A549 (cell line): Measurements from ENCODE around the gene TRIM4. TPM values are rescaled to one million over a fixed set of nuclear protein-coding genes. Genes with fewer than 3 reads are reported as not detected.
"Not testable (repeated sequence)": the region's sequence is repeated elsewhere in the genome, so short reads cannot be mapped to it uniquely, and the experiment has no call there.

Experiments used
- ATAC-seq, 2 experiments: fragments of 200-7000 bp in 1 of 2; fragments of >200 bp in 1 of 2; cut with Nextera tagmentation in 1 of 2; cut with Tn5 transposase in 1 of 2; 3 replicates each; pipeline versions ENCODE4 v1.8.0 to v1.9.1; 2018 to 2020; ENCODE audit warnings: mild to moderate bottlenecking in 1 of 2, moderate library complexity in 1 of 2
- CTCF ChIA-PET: fragments of 300-600 bp; sonication (Branson Sonifier 250); formaldehyde crosslinking; extraction: SDS; loops from one replicate; lab custom pipeline; 2021; ENCODE audit warnings: antibody characterized with exemption, inconsistent platforms; lab: Yijun Ruan, JAX
- POLR2A ChIA-PET: fragments of 350-600 bp; formaldehyde crosslinking; extraction: SDS; loops from one replicate; lab custom pipeline; 2021; ENCODE audit warnings: antibody characterized with exemption, inconsistent platforms; lab: Yijun Ruan, JAX
- DNase-seq, 2 experiments: peaks; one replicate each; pipeline versions ENCODE4 v3.0.0 to v3.0.0-alpha.2; 2011 to 2016; ENCODE audit warnings: low read depth in 1 of 2, low spot score in 1 of 2
- FAIRE-seq: peaks from 2 replicates; lab custom pipeline; 2011; peaks lifted over from hg19 to GRCh38; lab: Jason Lieb, UNC
- H3K27ac ChIP-seq, 2 experiments: fragments of >200 bp; sonication (Bioruptor Twin); formaldehyde crosslinking; 3 replicates each; pipeline ENCODE4 v1.5.1; 2016 to 2017
- H3K4me1 ChIP-seq: fragments of >200 bp; sonication (Bioruptor Twin); formaldehyde crosslinking; 3 replicates; pipeline ENCODE4 v1.6.1; 2016
- H3K4me2 ChIP-seq: fragments of >200 bp; sonication (Bioruptor Twin); formaldehyde crosslinking; 3 replicates; pipeline ENCODE4 v1.6.1; 2016
- H3K4me3 ChIP-seq: fragments of >200 bp; sonication (Bioruptor Twin); formaldehyde crosslinking; 3 replicates; pipeline ENCODE4 v1.5.1; 2016
- H3K9me3 ChIP-seq: fragments of >200 bp; sonication (Bioruptor Twin); formaldehyde crosslinking; 3 replicates; pipeline ENCODE4 v1.6.1; 2016
- CHD2 ChIP-seq: fragments of 150-350 bp; IDR thresholded peaks from 2 replicates; pipeline ENCODE4 v1.6.1; 2014; ENCODE audit warnings: low read length; ENCODE audit not compliant: partially characterized antibody
- CHD4 ChIP-seq: fragments of 200-600 bp; sonication (generic); IDR thresholded peaks from 2 replicates; pipeline ENCODE4 v1.6.1; 2016; ENCODE audit warnings: antibody characterized with exemption, mild to moderate bottlenecking, borderline replicate concordance
- EHF ChIP-seq: fragments of 250-450 bp; sonication (Bioruptor Pico); IDR thresholded peaks from 2 replicates; pipeline ENCODE4 v1.5.0; 2020; ENCODE audit warnings: mild to moderate bottlenecking
- FOSL2 ChIP-seq, 2 experiments: fragments of 450-650 bp in 1 of 2; fragments of >200 bp in 1 of 2; sonication (Bioruptor Twin) in 1 of 2; formaldehyde crosslinking; IDR thresholded peaks; 2 replicates each; pipeline versions ENCODE4 v1.5.0 to v1.6.1; 2016 to 2020; ENCODE audit warnings: mild to moderate bottlenecking in 1 of 2, moderate library complexity in 1 of 2
- HOXB5 ChIP-seq: fragments of 250-450 bp; sonication (Bioruptor Pico); IDR thresholded peaks from 2 replicates; pipeline ENCODE4 v1.5.0; 2020; ENCODE audit warnings: mild to moderate bottlenecking, moderate library complexity
- JUN ChIP-seq, 2 experiments: fragments of >200 bp; sonication (Bioruptor Twin); formaldehyde crosslinking; IDR thresholded peaks; 2 replicates in 1 of 2; 3 replicates in 1 of 2; pipeline ENCODE4 v1.6.1; 2016 to 2017
- MAFK ChIP-seq: fragments of 450-650 bp; IDR thresholded peaks from 2 replicates; pipeline ENCODE4 v1.6.1; 2014; ENCODE audit not compliant: partially characterized antibody
- MAZ ChIP-seq: fragments of 150-350 bp; IDR thresholded peaks from 2 replicates; pipeline ENCODE4 v1.6.1; 2014; ENCODE audit warnings: antibody characterized with exemption, low read depth, low read length, borderline replicate concordance
- NR3C1 ChIP-seq: fragments of >200 bp; sonication (Bioruptor Twin); formaldehyde crosslinking; IDR thresholded peaks from 3 replicates; pipeline ENCODE4 v1.6.1; 2017
- POLR2AphosphoS2 ChIP-seq: conservative IDR thresholded peaks from 2 replicates; pipeline ENCODE4 v1.6.1; 2012; ENCODE audit warnings: low read length, improper control_type of control experiment, inconsistent platforms
- RAD21 ChIP-seq, 2 experiments: fragments of >200 bp in 1 of 2; sonication (Bioruptor Twin) in 1 of 2; formaldehyde crosslinking in 1 of 2; IDR thresholded peaks in 1 of 2; conservative IDR thresholded peaks in 1 of 2; 2 replicates in 1 of 2; 3 replicates in 1 of 2; pipeline ENCODE4 v1.6.1; 2012 to 2018; ENCODE audit warnings: inconsistent platforms in 1 of 2
- RCOR1 ChIP-seq: fragments of 150-350 bp; IDR thresholded peaks from 2 replicates; pipeline ENCODE4 v1.6.1; 2014; ENCODE audit warnings: antibody characterized with exemption, low read length, low read depth
- TP53 ChIP-seq: fragments of 250-450 bp; sonication (Bioruptor Pico); IDR thresholded peaks from 2 replicates; pipeline ENCODE4 v1.5.0; 2021; ENCODE audit warnings: mild to moderate bottlenecking, moderate library complexity
- ZC3H11A ChIP-seq: fragments of 450-650 bp; IDR thresholded peaks from 2 replicates; pipeline ENCODE4 v1.6.1; 2014; ENCODE audit warnings: antibody characterized with exemption, mild to moderate bottlenecking
- WGBS: methylation state at CpG from one replicate; pipeline ENCODE4 v1.1.6; 2017; ENCODE audit errors: missing lambda C conversion rate; 5-methylcytosine and 5-hydroxymethylcytosine counted together
- polyA plus RNA-seq, 4 experiments: library from polyadenylated mRNA; depleted of rRNA in 3 of 4; stranded (reverse); fragments of >200 nt; fragmentation: RNase III in 1 of 4; extraction: RNeasy Plus Mini Kit Qiagen cat#74134 plus additional on column Dnase treatment in 1 of 4; gene quantifications; 2 replicates in 3 of 4; 3 replicates in 1 of 4; pipeline ENCODE4 v1.2.3, GENCODE V29; 2011 to 2017
- TF ChIP-seq, protein P1 (sequence below): fragments of 250-450 bp; sonication (Bioruptor Pico); IDR thresholded peaks from 2 replicates; pipeline ENCODE4 v1.5.0; 2020; ENCODE audit warnings: low read depth, mild to moderate bottlenecking, moderate library complexity
- TF ChIP-seq, protein P2 (sequence below): fragments of >200 bp; sonication (Bioruptor Twin); formaldehyde crosslinking; IDR thresholded peaks from 3 replicates; pipeline ENCODE4 v1.6.1; 2016
- TF ChIP-seq, protein P3 (sequence below): fragments of >200 bp; sonication (Bioruptor Twin); formaldehyde crosslinking; IDR thresholded peaks from 2 replicates; pipeline ENCODE4 v1.6.1; 2016

The TRIM4 gene
- polyA plus RNA-seq, 2 of the 4 experiments (the other 2 are of a cell fraction), result 25.6 to 33.8 TPM

DNA sequence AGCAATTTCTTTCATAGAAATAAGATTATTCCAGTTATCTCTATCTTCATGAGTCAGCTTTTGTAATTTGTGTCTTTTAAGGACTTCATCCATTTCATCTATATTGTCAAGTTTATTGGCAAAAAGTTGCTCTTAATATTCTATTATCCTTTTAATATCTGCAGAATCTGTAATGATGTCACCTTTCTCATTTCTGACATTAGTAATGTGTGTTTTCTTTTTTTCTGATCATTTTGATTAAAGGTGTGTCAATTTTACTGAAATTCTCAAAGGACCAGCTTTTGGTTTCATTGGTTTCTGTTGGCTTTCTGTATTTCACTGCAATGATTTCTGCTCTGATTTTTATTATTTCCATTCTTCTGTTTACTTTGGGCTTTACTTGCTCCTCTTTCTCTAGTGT lies 24.6 kb downstream of the TRIM4 start:
- POLR2A ChIA-PET, result interaction anchor here (0.8 kb wide), 1 partner anchor 25 kb away, joined by 3 read pairs; the partner anchor contains the start of gene TRIM4
- CTCF ChIA-PET, result interaction anchor here (0.6 to 1.0 kb wide), 2 partner anchors 95 to 854 kb away, joined by 3 read pairs; no protein-coding TSS in a partner anchor
- no peak for ATAC-seq

DNA sequence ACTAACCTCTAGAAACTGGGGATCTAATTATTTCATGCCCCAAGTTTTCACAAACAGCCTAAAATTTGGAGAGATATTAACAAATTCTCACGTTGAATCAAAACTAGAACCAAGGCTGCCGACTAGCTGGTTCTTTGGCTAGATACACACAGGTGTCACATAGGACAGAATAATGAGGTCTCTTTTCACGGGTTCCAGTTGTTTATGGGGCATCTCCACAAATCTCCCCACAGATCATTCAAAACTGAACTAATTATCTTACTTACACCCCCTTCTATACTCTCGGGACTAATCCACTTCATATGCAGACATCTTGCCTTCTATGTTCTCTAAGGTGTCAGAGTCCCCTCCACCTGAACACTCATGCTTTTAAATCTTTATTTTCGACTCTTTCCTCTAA lies 26.1 kb downstream of the TRIM4 start:
- ChIA-PET CTCF (no interaction called here), POLR2A (no interaction called here)
- Histone ChIP-seq H3K4me2 (no peak overlapping the region), H3K4me1 (no peaks in the 10 kb centered on the region), H3K27ac (no peak overlapping the region), H3K9me3 (no peaks in the 10 kb centered on the region), H3K4me3 (no peak overlapping the region)
- WGBS, result 65% methylated on average over 5 of the region's 5 CpGs
- ATAC-seq (no peak), FAIRE-seq (no peak), DNase-seq (no peak)
- TF ChIP-seq EHF (CRISPR knock-in tag), result no peak
- TF ChIP-seq RAD21 (conservative IDR thresholded peaks at IDR 0.05 in 1 of 2, IDR thresholded peaks at IDR 0.05 in 1 of 2), result no peak
- no peak for TF ChIP-seq MAZ
- TF ChIP-seq, protein P1, sequence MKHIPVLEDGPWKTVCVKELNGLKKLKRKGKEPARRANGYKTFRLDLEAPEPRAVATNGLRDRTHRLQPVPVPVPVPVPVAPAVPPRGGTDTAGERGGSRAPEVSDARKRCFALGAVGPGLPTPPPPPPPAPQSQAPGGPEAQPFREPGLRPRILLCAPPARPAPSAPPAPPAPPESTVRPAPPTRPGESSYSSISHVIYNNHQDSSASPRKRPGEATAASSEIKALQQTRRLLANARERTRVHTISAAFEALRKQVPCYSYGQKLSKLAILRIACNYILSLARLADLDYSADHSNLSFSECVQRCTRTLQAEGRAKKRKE (CRISPR knock-in tag), result no peak
- TF ChIP-seq ZC3H11A, result no peak
- no peak for TF ChIP-seq MAFK
- TF ChIP-seq CHD4, result no peak
- TF ChIP-seq, protein P2, sequence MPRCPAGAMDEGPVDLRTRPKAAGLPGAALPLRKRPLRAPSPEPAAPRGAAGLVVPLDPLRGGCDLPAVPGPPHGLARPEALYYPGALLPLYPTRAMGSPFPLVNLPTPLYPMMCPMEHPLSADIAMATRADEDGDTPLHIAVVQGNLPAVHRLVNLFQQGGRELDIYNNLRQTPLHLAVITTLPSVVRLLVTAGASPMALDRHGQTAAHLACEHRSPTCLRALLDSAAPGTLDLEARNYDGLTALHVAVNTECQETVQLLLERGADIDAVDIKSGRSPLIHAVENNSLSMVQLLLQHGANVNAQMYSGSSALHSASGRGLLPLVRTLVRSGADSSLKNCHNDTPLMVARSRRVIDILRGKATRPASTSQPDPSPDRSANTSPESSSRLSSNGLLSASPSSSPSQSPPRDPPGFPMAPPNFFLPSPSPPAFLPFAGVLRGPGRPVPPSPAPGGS, result no peak
- TF ChIP-seq CHD2, result no peak
- TF ChIP-seq, all 56 proteins: peak for 0

More for the DNA sequence above, 24.6 kb downstream of the TRIM4 start:
- FAIRE-seq (no peak), DNase-seq (no peak)
- no peaks in the 10 kb centered on the region for H3K4me1 ChIP-seq
- H3K4me2 ChIP-seq, result no peak overlapping the region
- no peak for TF ChIP-seq NR3C1
- TF ChIP-seq, protein P3, sequence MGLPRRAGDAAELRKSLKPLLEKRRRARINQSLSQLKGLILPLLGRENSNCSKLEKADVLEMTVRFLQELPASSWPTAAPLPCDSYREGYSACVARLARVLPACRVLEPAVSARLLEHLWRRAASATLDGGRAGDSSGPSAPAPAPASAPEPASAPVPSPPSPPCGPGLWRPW, result no peak
- TF ChIP-seq, all 56 proteins: peak for 0
- Histone ChIP-seq H3K4me3 (no peak overlapping the region), H3K27ac (no peak overlapping the region), H3K9me3 (no peaks in the 10 kb centered on the region)

DNA sequence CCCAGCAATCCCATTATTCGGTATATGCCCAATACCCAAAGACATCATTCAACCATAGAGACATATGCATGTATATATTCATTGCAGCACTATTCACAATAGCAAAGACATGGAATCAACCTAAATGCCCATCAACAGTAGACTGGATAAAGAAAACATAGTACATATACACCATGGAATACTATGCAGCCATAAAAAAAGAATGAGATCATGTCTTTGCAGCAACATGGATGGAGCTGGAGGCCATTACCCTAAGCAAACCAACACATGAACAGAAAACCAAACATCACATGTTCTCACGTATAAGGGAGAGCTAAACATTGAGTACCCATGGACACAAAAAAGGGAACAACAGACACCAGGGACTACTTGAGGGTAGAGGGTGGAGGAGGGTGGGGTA lies 29.0 kb downstream of the TRIM4 start:
- FAIRE-seq, ATAC-seq, POLR2A ChIA-PET, H3K4me1 ChIP-seq, H3K9me3 ChIP-seq, DNase-seq, H3K4me2 ChIP-seq, H3K4me3 ChIP-seq, H3K27ac ChIP-seq: not testable (repeated sequence)
- WGBS, result 93% methylated on average over 2 of the region's 2 CpGs
- CTCF ChIA-PET, result interaction anchor here (1.2 kb wide), 1 partner anchor 90 kb away, joined by 3 read pairs; no protein-coding TSS in a partner anchor

DNA sequence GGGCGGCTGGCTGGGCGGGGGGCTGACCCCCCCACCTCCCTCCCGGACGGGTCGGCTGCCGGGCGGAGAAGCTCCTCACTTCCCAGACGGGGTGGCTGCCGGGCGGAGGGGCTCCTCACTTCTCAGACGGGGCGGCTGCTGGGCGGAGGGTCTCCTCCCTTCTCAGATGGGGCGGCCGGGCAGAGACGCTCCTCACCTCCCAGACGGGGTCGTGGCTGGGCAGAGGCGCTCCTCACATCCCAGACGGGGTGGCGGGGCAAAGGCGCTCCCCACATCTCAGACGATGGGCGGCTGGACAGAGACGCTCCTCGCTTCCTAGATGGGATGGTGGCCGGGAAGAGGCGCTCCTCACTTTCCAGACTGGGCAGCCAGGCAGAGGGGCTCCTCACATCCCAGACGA lies 31.0 kb downstream of the TRIM4 start:
- ATAC-seq, H3K27ac ChIP-seq, H3K4me2 ChIP-seq, CTCF ChIA-PET, H3K9me3 ChIP-seq, DNase-seq, POLR2A ChIA-PET, H3K4me1 ChIP-seq, H3K4me3 ChIP-seq, FAIRE-seq: not testable (repeated sequence)
- WGBS, result no CpG with 5 or more reads among the region's 29 CpGs

DNA sequence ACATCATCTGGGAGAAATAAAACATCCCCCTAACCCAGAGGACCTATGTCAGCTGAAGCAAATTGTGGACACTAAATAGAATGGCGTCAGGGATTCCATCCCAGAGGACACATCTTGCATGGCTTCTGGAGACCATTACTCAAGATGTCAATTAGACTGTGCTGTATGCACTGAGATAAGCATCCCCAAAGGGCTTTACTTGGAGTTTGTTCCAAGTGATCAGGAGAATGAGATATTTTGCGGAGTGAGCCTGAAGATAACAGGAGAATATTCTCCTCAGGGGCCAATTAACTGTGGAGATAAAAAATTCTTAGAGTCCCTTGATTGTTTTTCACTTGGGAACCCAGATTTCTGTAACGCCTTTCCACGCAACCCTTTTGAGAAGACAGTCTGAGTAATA lies 38.0 kb downstream of the TRIM4 start:
- ChIA-PET POLR2A (no interaction called here), CTCF (no interaction called here)
- Histone ChIP-seq H3K9me3 (no peaks in the 10 kb centered on the region), H3K27ac (no peak overlapping the region), H3K4me1 (no peaks in the 10 kb centered on the region), H3K4me2 (no peak overlapping the region), H3K4me3 (no peak overlapping the region)
- ATAC-seq, result no peak
- 84% methylated on average over 4 of the region's 4 CpGs for WGBS
- FAIRE-seq, result no peak
- no peak for TF ChIP-seq TP53 (CRISPR knock-in tag)
- no peak for TF ChIP-seq EHF (CRISPR knock-in tag)
- TF ChIP-seq FOSL2 (IDR thresholded peaks at IDR 0.05), result no peak
- TF ChIP-seq FOSL2 (CRISPR knock-in tag; IDR thresholded peaks at IDR 0.05), result no peak
- TF ChIP-seq POLR2AphosphoS2, result no peak
- no peak for TF ChIP-seq HOXB5 (CRISPR knock-in tag)
- no peak for TF ChIP-seq RCOR1
- no peak for TF ChIP-seq JUN (IDR thresholded peaks at IDR 0.05)
- no peak for DNase-seq
